ENCODE results near the gene CDNF.
A peak's percentile ranks its signal among the peaks of the same experiment; 100 is the strongest.

- TF ChIP-seq POLR2A (IDR thresholded peaks at IDR 0.05): no peak
- TF ChIP-seq CTCF (IDR thresholded peaks at IDR 0.05): peak in 1 of 4 donors; percentile 13
Observed at GRCh38 chr10:14773551-14774213, 64.2 kb downstream of the CDNF start.
